Stimulated activated CD4-positive, alpha-beta T cell treated with anti-CD3 and anti-CD28 coated beads, Interleukin-4, amount 100 ng/mL, for 48 hours (primary cell): ENCODE data around the gene SFRP5.
A peak's percentile ranks its signal among the peaks of the same experiment; 100 is the strongest.

Source experiments
- DNase-seq, 2 donors: peaks; one replicate each; pipeline ENCODE4 v3.0.0-alpha.2; 2020; ENCODE audit warnings: low read depth in 2 of 2

Gene SFRP5, protein sequence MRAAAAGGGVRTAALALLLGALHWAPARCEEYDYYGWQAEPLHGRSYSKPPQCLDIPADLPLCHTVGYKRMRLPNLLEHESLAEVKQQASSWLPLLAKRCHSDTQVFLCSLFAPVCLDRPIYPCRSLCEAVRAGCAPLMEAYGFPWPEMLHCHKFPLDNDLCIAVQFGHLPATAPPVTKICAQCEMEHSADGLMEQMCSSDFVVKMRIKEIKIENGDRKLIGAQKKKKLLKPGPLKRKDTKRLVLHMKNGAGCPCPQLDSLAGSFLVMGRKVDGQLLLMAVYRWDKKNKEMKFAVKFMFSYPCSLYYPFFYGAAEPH

DNA sequence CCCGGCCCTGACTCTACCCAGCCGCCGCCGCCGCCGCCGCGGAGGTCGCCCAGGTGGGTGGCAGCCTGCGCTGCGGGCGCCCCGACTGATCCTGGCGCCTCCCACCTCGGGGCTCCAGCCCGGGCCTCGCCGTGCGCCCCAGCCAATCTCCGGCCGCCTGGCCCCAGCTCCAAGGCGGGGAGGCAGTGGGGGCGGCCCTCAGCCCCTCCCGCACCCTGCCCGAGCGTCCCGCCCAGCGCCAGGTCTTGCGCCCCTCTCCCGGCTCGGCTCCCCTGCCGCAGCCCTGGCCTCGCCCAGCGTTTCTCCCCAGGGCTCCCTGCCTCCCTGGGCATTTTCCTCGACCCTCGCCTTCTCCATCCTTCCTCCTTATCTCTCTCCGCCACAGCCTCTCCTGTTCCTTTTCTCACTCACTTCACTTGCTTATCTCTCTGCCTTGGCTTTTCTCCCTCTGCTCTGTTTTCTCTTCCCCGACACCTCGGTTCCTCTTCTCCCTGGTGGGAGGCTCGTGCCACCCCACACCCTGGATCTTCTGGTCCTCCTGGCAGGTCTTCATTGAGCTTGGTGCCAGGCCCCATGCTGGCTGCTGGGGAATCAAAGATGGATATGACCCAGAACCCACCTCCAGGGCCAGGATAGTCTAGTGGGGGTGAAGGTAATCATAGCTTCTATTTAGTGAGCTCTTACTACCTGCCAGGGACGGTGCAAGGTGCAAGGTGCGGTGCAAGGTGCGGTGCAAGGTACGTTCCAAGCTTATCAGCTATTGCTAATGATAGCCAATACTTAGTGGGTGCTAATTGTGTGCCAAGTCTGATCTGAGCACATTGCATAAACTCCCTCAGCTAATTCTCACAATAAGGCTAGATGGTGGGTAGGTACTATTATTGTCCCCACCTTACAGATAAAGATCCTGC, at the start of gene SFRP5:
TSS of gene SFRP5 (minus strand) at position 87 of the 911 bp plus-strand sequence. CDS start 166 bp downstream, outside the sequence.
- no peak for DNase-seq

DNA sequence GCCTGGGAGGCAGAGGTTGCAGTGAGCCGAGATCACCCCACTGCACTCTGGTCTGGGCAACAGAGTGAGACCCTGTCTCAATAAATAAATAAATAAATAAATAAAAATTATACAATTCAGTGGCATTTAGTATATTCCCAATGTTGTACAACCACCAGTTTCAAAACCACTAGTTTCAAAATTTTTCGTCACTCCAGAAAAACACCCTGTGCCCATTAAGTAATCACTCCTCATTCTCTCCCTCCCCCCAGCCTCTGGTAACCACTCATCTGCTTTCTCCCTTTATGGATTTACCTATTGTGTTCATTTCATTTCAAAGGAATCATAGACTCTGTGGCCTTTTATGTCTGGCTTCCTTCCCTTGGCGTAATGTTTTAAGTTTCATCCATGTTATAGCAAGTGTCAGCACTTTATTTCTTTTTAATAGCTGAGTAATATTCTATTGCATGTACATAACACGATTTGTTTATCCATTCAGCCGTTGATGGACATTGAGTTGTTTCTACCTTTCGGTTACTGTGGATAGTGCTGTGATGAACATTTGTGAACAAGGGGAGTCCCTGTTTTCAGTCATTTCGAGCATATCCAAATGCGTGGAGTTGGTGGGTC, 48.4 kb upstream of the SFRP5 start:
- no peak for DNase-seq

DNA sequence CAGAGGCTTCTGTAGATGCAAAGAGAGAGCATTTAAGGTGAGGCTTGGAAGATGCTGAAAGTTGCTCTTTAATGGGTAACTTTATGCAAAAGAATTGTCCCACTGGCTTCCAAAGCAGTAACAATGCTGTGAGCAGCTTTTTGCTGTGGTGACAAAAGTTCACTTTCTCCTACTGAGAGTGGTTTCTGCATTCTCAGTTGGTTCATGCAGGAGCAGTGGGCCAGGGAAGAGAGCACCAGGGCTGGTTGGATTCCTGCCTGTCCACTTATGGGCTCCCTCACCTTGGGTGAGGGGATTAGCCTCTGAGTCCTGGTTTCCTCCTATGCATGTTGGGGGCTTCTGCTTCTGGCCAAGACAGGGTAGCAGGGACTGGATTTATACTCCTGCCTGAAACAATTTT, 46.8 kb upstream of the SFRP5 start:
- no peak for DNase-seq

DNA sequence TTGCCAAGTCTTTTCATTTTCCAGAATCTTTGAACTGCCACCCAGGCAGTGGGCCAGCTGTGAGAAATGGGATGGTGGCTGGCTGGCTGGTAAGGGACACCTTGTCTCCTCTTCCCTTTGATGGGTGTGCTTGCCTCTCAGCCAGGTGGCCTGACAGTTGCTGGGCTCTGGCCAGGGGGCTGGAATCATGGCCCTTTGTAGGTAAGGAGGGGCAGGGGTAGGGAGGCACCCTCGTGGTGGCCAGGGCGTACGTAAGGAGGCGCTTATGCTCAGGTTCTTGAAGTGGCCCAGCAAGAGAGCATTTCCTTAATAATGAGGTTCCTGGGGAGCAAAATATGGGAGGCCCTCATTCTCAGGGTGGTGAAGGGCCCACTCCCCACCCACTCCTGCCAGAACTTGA, 44.8 kb upstream of the SFRP5 start:
- DNase-seq = no peak

DNA sequence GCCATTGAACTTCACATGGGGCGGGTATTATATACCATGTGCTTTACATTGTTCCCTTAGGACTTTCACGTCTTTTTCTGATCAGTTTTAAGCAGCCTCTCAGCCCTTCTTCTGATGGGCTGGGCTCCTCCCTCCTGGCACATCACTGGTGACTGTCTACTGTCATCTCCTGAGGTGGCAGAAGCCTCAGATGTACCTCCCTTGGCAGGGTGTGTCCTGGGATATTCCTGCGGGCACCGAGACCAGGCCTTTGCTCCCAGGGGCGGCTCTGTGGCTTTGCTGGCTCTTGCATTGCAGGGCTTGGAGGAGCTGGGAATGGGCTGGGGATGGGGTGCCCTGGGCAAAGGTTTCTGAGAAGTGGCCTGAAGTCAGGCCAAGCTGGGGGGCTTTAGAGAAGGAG, 43.2 kb upstream of the SFRP5 start:
- no peak for DNase-seq

DNA sequence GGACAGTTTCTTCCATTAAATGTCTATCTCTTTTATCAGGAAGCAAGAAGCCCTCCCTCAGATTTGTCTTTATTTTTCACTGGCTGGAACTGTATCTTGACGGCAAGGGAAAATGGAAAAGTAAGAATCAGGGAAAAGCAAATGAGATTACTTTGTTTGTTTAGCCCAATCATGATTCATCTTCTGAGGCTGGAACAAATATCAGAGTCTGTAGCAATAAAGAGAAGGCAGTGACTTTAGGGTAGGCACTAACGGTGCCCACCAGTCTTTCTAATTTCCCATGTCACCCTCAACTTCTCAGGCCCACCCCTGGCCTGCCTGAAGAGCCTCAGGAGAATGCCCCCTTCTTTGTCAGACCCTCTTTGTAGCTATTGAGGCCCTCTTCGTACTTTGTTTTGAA, 41.5 kb upstream of the SFRP5 start:
- no peak for DNase-seq

DNA sequence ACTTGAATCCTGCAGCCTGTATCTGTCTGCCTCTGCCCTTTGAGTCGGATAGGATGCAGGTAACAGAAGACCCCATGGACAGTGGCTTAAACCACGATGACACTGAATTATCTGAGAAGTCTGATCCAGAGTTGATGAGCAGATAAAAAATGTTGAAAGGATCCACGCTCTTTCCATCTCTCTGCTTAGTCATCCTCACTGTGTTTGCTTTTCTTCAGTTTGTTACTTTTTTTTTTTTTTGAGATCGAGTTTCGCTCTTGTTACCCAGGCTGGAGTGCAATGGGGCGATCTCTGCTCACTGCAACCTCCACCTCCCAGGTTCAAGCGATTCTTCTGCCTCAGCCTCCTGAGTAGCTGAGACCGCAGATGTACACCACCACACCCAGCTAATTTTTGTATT, 40.9 kb upstream of the SFRP5 start:
- no peak for DNase-seq

DNA sequence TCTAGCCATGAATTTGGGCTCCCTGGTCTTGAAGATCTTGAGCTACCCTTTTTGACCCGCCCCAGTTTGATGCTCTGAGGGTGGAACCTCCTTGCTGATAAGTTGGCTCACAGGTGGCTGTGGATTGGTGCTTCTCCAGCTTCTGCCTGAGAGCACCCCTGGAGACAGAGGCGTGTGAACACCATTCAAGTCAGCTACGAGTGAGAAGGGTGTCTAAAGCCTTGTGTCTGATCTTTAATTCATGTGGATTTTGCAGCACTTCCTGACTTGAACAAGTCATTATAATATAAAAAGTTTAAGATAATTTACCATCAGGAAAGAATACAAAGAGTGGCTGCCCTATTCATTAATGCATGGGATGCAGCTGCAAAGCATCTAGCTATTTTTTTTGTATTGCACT, 40.2 kb upstream of the SFRP5 start:
- DNase-seq = no peak

DNA sequence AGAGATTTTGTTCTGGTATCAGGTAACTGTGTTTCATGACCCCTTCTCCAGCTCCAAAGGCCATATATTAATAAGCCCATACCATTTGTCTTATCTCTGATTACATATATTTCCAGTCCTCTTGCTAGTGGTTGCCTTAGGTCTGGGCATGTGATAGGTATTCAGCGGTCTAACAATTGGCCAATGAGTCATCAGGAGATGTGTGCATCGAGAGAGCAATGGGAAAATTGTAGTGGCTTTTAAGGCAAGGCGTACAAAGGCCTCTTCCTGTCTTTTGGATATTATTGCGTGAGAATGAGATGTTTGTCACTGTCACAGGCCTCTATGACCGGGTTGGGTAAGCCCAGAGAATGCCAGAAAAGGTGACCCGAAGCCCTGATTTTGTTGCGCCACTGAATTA, 38.6 kb upstream of the SFRP5 start:
- DNase-seq = no peak

DNA sequence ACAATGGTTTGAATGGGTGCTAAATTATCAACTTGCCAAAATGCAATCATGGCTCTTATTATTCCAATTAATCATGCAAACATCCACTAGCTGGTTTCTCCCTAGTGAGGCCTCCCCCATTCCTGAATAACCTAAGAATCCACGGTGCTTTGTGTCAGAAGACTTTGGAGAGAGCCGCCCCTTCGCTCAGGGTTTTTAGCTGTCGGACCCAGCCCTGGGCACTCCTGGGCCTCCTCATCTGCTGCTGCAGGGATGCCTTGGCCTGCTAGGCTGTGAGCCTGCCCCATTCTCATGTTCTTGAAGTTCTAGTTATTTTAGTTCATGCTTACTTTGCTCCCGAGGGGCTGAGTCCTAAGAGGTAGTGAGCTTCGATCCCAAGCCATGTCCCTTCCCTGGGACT, 34.1 kb upstream of the SFRP5 start:
- no peak for DNase-seq

DNA sequence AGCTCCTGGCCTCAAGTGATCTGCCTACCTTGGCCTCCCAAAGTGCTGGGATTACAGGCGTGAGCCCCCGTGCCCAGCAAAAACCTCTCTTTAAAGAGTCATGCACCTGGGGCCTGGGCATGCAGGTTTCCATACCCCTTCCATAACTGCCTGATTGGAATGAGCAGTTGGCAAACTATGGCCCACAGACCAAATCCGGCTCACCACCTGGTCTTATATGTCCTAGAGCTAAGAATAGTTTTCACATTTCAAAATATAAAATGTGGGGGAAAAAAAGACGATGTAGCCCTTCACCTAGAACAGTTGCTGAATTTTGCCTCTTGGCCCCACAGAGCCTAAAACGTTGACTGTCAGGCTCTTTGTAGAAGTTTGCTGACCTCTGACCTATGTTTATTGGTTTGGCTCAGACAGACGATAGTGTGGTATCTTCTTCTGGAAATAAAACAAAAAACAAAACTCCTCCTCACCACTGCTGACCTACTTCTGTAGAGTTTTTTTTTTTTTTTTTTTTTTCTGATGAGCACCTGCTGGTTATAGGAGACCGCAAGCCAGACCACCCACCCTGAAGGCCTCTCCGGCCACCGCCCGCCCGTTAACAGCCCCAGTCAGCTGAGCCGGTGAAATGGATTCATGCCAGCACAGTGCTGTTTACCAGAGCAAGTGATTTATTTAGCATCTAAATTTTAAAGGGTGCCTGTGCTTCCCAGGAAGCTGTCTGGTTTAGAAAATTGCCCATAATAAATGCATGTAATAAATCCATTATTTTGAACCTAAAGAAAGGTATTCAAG, 33.5 kb upstream of the SFRP5 start:
- DNase-seq = no peak

DNA sequence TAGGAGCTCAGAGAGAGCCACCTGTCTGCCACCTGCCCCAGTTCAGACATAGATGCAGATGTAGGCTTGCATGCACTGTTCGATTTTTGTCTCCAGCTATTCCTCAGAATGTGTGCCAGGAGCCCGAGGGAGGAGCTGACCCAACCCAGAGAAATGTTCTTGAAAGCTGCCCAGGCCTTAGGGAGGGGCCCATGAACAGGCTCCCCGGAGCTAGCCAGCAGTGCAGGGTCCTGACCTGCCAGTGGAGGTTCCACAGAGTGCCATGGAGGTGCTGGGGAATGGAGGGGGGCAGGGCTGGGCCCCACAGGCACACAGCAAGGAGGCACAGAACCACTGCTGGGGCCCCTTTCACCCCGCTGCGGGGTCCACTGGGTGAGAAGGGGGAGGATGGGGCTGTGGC, 29.6 kb upstream of the SFRP5 start:
- DNase-seq = no peak

DNA sequence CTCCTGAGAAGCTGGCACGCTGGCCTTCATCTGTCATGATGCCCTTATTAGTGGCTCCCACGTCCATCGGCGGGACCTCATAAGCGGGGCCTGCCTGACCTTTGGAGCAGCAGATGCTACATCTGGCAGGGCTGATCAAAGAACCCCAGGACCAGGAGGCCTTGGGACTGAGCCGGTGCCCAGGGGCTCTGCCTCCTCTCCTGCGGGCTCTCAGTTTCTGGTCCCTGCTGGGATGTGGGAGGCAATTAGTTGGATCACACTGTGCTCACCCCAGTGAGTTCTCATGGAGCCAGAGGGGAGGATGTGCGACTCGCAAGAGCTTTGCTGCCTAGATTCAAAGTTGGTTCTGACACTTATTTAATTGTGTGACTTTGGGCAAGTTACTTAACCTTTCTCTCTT, 28.7 kb upstream of the SFRP5 start:
- DNase-seq = no peak

DNA sequence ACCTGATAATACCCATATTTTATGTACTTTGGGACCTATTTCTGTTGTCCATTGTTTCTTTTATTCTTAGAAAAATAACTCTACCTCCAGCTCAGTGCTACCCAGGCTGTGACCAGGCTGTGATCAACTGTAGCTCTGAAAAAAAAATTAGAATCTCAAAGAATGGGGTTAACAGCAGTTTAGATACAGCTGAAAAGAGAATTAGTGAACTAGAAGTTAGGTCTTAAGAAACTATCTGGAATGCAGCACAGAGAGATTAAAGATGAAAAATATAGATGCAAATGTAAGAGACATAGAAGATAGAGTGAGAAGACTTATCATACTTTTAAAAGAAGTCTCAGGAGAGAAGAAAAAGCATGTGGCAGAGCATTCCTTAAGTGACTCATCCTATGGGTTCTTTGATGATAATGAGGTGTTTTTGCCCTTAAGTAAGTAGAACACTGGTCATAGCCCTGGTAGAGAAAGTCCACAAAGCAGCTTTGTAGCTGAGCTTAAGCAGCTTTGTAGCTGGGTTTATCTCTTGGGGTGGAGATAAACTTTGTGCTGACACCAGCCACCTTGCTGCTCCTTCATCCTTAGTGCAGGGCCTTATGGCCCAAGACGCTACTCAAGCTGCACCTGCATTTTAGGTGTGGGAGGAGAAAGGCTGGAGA, 27.3 kb upstream of the SFRP5 start:
- no peak for DNase-seq

DNA sequence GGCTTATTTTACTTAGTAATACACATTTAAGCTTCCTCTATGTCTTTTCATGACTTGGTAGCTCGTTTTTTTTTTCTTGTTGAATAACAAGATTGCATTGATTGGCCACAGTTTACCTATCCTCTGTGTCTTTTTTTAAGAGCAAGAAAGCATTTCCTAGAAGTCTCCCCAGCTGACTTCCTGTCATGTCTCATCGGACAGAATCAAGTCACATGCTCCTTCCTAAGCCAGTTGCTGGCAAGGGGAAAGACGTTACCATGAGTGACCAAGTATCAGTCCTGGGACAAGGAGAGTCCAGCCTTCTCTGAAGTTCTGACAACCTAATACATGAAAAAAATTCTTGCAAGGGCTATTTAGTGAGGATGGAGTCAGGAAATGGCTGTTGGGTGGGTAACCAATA, 24.9 kb upstream of the SFRP5 start:
- DNase-seq = no peak

DNA sequence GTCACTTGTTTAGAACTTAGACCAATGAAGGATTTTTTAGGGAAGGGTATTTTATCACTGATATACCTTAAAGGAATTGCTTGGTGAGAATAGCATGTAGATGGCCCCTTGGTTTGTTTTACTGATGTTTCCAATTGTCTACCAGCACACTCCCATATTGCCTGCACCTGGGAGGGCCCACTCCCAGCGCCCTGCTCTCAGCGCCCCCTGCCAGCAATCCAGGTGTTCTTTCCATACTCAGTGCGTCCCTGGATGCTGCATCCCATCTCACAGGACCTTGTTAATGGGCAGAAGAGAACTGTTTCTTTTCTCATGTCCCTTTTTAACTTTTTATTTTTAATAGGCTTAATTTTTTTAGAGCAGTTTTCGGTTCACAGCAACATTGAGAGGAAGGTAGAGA, 24.1 kb upstream of the SFRP5 start:
- DNase-seq = no peak

DNA sequence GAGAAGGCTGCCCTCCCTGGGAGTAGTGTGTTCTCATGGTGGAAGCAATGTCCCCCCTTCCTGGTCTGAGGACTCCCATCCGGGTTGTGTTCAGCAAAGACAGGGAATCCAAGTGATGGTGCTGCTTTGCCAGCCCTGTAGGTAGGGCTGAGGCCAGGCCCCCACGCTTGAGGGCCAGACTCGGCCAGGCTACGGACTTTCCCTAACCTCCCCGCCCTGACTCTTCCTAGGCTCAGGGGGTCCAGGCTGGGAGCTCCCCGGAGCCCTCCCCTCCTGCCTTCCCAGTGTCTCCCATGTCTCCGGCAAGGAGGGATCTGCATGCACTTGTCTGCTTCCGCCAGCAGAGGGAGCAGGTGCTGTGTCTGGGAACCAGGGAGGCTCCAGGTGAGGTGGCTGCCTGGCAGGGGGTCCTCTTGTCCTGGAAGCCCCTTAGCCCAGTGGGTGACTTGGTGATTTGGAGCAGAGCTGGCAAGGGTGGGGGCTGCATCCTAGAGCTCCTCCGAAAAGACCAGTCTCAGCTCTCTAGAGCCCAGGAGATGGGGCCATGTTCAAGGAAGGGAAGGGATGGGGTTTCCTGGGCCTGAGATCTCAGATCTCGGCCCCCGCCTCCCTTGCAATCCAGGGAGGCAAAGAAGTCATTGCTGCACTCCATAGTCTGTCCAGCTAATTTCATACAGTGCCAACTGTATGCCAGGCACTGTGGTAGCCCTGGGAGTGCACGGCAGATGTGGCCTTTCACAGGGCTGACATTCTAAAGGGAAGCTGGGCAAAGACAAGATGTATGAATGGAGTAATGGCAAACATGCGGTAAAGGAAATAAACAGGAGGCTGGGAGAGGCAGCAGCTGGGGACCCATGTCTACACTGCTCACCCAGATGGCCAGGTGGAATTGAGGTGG, 20.3 kb upstream of the SFRP5 start:
- DNase-seq = peak; percentile 56 to 59

DNA sequence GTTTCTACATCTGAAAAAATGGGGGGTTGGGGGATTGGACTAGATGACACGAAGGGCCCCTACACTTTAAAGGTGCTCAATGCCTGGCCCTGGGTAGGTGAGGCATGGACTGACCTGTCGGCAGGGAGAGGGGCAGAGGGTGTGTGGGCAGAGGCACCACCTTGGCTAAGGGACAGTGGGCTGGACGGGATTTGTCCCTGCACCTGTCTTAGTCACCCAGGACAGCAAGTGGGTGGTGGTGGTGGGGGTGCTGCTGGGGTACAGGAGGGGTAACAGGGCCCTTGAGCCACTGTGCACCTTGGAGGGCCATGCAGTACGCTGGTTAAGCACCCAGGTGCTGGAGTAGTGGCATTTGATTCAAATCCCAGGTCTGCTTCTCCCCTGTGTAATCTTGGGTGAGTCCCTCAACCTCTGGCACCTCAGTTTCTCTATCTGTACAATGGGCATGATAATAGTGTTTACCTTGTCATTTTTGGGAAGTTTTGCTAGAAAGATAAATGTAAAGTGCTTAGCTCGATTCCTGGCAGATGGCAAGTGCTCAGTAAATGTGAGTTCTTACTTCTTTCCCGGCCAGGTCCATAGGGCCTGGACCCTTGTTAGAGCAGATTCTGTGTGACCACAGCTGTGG, 18.1 kb upstream of the SFRP5 start:
- no peak for DNase-seq

DNA sequence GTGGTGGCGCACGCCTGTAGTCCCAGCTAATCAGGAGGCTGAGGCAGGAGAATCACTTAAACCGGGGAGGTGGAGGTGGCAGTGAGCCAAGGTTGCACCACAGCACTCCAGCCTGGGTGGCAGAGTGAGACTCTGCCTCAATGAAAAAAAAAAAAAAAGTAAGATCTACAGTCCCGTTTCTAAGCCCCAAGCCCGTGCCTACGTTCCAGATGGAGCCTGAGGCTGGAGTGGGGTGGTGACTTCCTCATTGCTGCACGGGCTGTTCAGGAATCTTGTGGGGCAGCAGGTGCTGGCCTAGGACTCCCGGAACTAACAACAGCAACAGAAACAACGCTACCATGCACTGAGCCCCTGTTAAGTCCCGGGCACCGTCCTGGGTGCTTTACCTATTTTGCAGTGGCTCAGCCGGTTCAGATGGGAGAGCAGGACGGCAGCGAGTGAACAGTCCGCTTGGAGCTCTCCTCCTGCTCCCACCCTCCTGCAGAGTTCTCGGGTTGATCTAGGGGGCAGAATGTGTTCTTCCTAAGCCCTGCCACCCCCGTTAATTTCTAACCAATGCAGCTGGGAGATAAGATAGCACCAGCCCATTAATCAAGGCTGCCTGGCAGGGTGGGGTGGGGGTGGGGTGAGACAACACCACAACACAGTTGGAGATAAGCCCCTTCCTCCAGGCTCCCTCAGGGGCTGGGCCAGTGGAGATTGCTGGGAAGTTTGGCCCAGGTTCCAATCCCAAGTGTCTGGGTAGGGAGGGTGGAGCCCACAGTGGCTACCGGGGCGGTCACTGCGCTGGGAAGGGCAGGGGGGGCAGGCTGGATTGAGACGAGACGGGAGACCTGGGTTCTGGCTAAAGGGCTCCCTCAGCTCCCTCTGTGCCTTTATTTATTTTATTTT, 17.0 kb upstream of the SFRP5 start:
- no peak for DNase-seq
